Naive B cell (primary cell): ENCODE results near the gene TUBGCP4. TPM values are rescaled to one million over a fixed set of nuclear protein-coding genes. Genes with fewer than 3 reads are reported as not detected.
A peak's percentile ranks its signal among the peaks of the same experiment; 100 is the strongest.

Experiments
- ATAC-seq, 2 donors: fragments of 150-1000 bp; cut with Tn5 transposase; 2 replicates each; pipeline ENCODE4 v1.10.0; 2021; ENCODE audit warnings: low read depth in 2 of 2, mild to moderate bottlenecking in 2 of 2, moderate library complexity in 2 of 2
- DNase-seq: peaks from one replicate; pipeline ENCODE4 v3.0.0; 2022
- H3K27ac Mint-ChIP-seq, 6 donors: one replicate each; pipeline ENCODE4 v1.8.0; 2020 to 2022; ENCODE audit warnings: mild to moderate bottlenecking in 6 of 6, mixed read lengths in 6 of 6, moderate library complexity in 5 of 6, inconsistent platforms in 2 of 6
- H3K27me3 Mint-ChIP-seq, 3 donors: one replicate each; pipeline ENCODE4 v1.8.0; 2021 to 2022; ENCODE audit warnings: mixed read lengths in 3 of 3, mild to moderate bottlenecking in 1 of 3
- H3K36me3 Mint-ChIP-seq, 2 donors: one replicate each; pipeline ENCODE4 v1.8.0; 2020 to 2022; ENCODE audit warnings: mixed read lengths in 2 of 2, inconsistent platforms in 1 of 2, mild to moderate bottlenecking in 1 of 2
- H3K4me1 Mint-ChIP-seq, 3 donors: one replicate each; pipeline ENCODE4 v1.8.0; 2020 to 2022; ENCODE audit warnings: mixed read lengths in 3 of 3, inconsistent platforms in 1 of 3, mild to moderate bottlenecking in 1 of 3, moderate library complexity in 1 of 3
- H3K4me3 Mint-ChIP-seq, 8 donors: one replicate each; pipeline ENCODE4 v1.8.0; 2020 to 2022; ENCODE audit warnings: mild to moderate bottlenecking in 8 of 8, mixed read lengths in 8 of 8, moderate library complexity in 8 of 8, inconsistent platforms in 2 of 8
- H3K9me3 Mint-ChIP-seq, 7 donors: one replicate each; pipeline ENCODE4 v1.8.0; 2020 to 2022; ENCODE audit warnings: mixed read lengths in 7 of 7, mild to moderate bottlenecking in 5 of 7, inconsistent platforms in 2 of 7, moderate library complexity in 1 of 7
- polyA plus RNA-seq, 6 donors: library from polyadenylated mRNA; unstranded; fragments of 300-500 nt; fragmentation: Illumina TruSeq; gene quantifications; one replicate each; pipeline ENCODE4 v1.2.3, GENCODE V29; 2021; ENCODE audit warnings: low read depth in 6 of 6

TUBGCP4 gene
- 10 to 100 TPM in 5 of 6 donors, 1 to 10 TPM in 1; 3.1 to 16.5 (median 11.3) TPM for polyA plus RNA-seq

- H3K9me3 Mint-ChIP-seq, result no peaks in the 10 kb centered on the region
- peaks cover 47 to 59% (median 55%) of the 10 kb centered on the region in 3 donors for H3K4me1 Mint-ChIP-seq
- H3K27me3 Mint-ChIP-seq, result no peaks in the 10 kb centered on the region
- DNase-seq, result peak; percentile 79
- peak within 1 kb of the TSS; percentile 88 to 98 (median 94) for H3K4me3 Mint-ChIP-seq
- peak; percentile 79 to 80 for ATAC-seq
- peaks cover 15 to 19% of the 10 kb centered on the region in 2 donors for H3K36me3 Mint-ChIP-seq
- peak within 1 kb of the TSS; percentile 86 to 97 (median 96) for H3K27ac Mint-ChIP-seq
These were observed at the start of gene TUBGCP4, which contains the start of gene ZSCAN29 for GRCh38 chr15:43370975-43371974. Gene TUBGCP4, plus strand, starts transcription at chr15:43371101. Its CDS starts 254 bp downstream, at chr15:43371355. Gene ZSCAN29, minus strand, starts transcription at chr15:43371043. Its CDS starts 1,130 bp downstream, at chr15:43369913.

- Mint-ChIP-seq H3K9me3 (no peaks in the 10 kb centered on the region), H3K4me3 (peak overlapping the region in 1 of 8 donors; percentile 30), H3K27ac (no peak overlapping the region), H3K36me3 (no peaks in the 10 kb centered on the region), H3K4me1 (peaks cover 15 to 26% (median 15%) of the 10 kb centered on the region in 3 donors), H3K27me3 (no peaks in the 10 kb centered on the region)
- ATAC-seq, result no peak
- no peak for DNase-seq
These were observed 45.7 kb upstream of the TUBGCP4 start for GRCh38 chr15:43325039-43325684.

- Mint-ChIP-seq H3K27ac (peak overlapping the region; percentile 85 to 100 (median 99)), H3K9me3 (no peaks in the 10 kb centered on the region), H3K4me1 (peaks cover 26 to 35% (median 29%) of the 10 kb centered on the region in 3 donors), H3K27me3 (peaks cover 0 to 6% (median 4%) of the 10 kb centered on the region in 3 donors), H3K36me3 (peaks cover 0 to 10% of the 10 kb centered on the region in 2 donors), H3K4me3 (peak overlapping the region; percentile 93 to 100 (median 98))
- ATAC-seq (no peak), DNase-seq (peak; percentile 2)
These were observed 41.5 kb upstream of the TUBGCP4 start for GRCh38 chr15:43329217-43329959.

- peaks cover 0 to 6% (median 4%) of the 10 kb centered on the region in 3 donors for H3K27me3 Mint-ChIP-seq
- H3K36me3 Mint-ChIP-seq, result peaks cover 0 to 10% of the 10 kb centered on the region in 2 donors
- H3K27ac Mint-ChIP-seq, result peak within 1 kb of the TSS; percentile 99 to 100 (median 99)
- ATAC-seq, result peak; percentile 86 to 87
- H3K9me3 Mint-ChIP-seq, result no peaks in the 10 kb centered on the region
- H3K4me3 Mint-ChIP-seq, result peak within 1 kb of the TSS; percentile 93 to 100 (median 98)
- DNase-seq, result peak; percentile 92
- peaks cover 26 to 35% (median 29%) of the 10 kb centered on the region in 3 donors for H3K4me1 Mint-ChIP-seq
These were observed 40.7 kb upstream of the TUBGCP4 start, which contains the start of gene LCMT2 for GRCh38 chr15:43329960-43330779. Gene LCMT2, minus strand, starts transcription at chr15:43330573. Its CDS starts 84 bp downstream, at chr15:43330489.

DNA sequence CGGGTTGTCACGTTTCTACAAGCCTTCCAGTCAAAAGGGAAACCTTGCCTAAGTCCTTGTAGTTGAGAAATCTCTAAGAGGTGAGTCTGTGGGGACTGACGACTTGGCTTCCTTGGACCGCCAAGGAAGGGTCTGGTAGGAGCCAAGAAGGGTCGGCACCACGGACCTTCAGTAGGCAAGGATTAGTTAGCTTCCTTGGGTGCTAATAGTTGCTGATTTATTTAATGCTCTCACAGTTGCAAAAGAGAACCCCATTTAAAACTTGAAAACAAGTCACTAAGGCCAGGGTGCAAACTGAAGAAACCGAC is 40.2 kb upstream of the TUBGCP4 start:
- peak; percentile 4 to 6 for ATAC-seq
- Mint-ChIP-seq H3K36me3 (peaks cover 4 to 10% of the 10 kb centered on the region in 2 donors), H3K27ac (peak overlapping the region; percentile 99 to 100 (median 99)), H3K4me1 (peaks cover 25 to 35% (median 27%) of the 10 kb centered on the region in 3 donors), H3K4me3 (peak overlapping the region; percentile 93 to 100 (median 98)), H3K27me3 (peaks cover 0 to 6% (median 4%) of the 10 kb centered on the region in 3 donors), H3K9me3 (no peaks in the 10 kb centered on the region)
- no peak for DNase-seq

DNA sequence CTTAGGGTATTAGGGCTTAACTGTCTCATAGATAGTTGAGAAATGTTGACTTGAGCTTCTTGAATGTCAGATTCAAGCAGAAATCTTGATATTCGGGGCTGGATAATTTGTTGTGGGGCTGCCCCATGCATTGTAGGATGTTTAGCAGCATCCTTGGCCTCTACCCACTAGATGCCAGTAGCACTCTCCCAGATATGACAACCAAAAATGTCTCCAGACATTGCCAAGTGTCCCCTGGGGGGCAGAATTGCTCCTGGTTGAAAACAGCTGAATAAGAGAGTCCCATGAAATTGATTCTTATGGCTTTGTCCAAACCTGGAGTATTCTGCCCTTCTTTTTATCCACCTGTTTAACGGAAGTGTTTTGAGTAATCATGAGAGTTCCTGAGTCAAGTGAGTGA is 24.6 kb upstream of the TUBGCP4 start:
- H3K27me3 Mint-ChIP-seq, result no peaks in the 10 kb centered on the region
- no peak overlapping the region for H3K4me3 Mint-ChIP-seq
- H3K36me3 Mint-ChIP-seq, result peaks cover 0 to 10% of the 10 kb centered on the region in 2 donors
- no peaks in the 10 kb centered on the region for H3K4me1 Mint-ChIP-seq
- ATAC-seq (no peak), DNase-seq (no peak)
- H3K27ac Mint-ChIP-seq, result no peak overlapping the region
- H3K9me3 Mint-ChIP-seq, result no peaks in the 10 kb centered on the region

- Mint-ChIP-seq H3K4me1 (no peaks in the 10 kb centered on the region), H3K4me3 (no peak overlapping the region), H3K27ac (no peak overlapping the region), H3K27me3 (no peaks in the 10 kb centered on the region), H3K9me3 (no peaks in the 10 kb centered on the region), H3K36me3 (peaks cover 0 to 10% of the 10 kb centered on the region in 2 donors)
- ATAC-seq, result no peak
- DNase-seq, result no peak
These were observed 23.8 kb upstream of the TUBGCP4 start for GRCh38 chr15:43347114-43347513.

DNA sequence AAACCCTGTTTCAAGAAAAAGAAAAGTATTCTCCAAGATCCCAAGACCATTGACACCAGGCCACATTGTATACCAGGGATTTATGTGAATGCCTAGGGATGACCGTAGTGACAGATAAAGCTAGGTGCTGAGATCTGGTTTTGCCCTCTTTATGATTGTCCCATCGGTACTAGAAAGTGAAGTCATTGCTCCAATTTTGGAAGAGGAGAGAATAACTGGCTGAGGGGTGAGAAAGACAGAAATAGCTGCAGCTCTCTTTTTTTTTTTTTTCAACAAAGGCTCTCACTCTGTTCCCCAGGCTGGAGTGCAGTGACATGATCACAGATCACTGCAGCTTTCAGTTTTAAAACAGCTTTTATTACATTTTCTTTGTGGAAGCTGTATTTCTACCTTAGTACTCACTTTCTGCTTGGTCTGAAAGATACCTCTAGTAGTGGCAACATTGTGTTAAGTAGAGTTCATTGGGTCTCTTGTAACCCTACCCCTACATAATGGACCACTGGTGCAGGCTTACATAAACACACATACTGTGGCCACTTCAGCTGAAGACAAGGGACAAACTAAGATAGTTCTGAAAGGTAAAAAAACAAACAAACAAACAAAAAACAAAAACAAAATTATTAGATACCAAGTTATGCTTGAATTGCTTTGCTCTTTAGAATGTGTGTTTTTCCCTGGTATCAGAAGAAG is 18.1 kb upstream of the TUBGCP4 start:
- peaks cover 0 to 8% of the 10 kb centered on the region in 2 donors for H3K36me3 Mint-ChIP-seq
- peaks cover 0 to 4% (median 0%) of the 10 kb centered on the region in 7 donors for H3K9me3 Mint-ChIP-seq
- H3K27me3 Mint-ChIP-seq, result no peaks in the 10 kb centered on the region
- DNase-seq (no peak), ATAC-seq (no peak)
- H3K27ac Mint-ChIP-seq, result peak overlapping the region in 1 of 6 donors; percentile 30
- H3K4me1 Mint-ChIP-seq, result peaks cover 6 to 8% (median 6%) of the 10 kb centered on the region in 3 donors
- no peak overlapping the region for H3K4me3 Mint-ChIP-seq

GRCh38 chr15:43360821-43361220 is 10.1 kb upstream of the TUBGCP4 start:
- no peaks in the 10 kb centered on the region for H3K27me3 Mint-ChIP-seq
- H3K4me1 Mint-ChIP-seq, result peaks cover 14 to 20% (median 15%) of the 10 kb centered on the region in 3 donors
- ATAC-seq, result no peak
- DNase-seq, result no peak
- no peak overlapping the region for H3K27ac Mint-ChIP-seq
- H3K4me3 Mint-ChIP-seq, result peak overlapping the region in 1 of 8 donors; percentile 35
- H3K36me3 Mint-ChIP-seq, result peaks cover 60 to 63% of the 10 kb centered on the region in 2 donors
- peaks cover 8 to 61% (median 40%) of the 10 kb centered on the region in 7 donors for H3K9me3 Mint-ChIP-seq

- Mint-ChIP-seq H3K4me1 (peaks cover 19 to 26% (median 20%) of the 10 kb centered on the region in 3 donors), H3K27ac (no peak overlapping the region), H3K4me3 (no peak overlapping the region), H3K27me3 (no peaks in the 10 kb centered on the region), H3K36me3 (peaks cover 66 to 69% of the 10 kb centered on the region in 2 donors), H3K9me3 (peaks cover 8 to 58% (median 40%) of the 10 kb centered on the region in 7 donors)
- ATAC-seq (no peak), DNase-seq (no peak)
These were observed 9.5 kb upstream of the TUBGCP4 start for GRCh38 chr15:43361313-43361903.

GRCh38 chr15:43370310-43370974 is 459 bp upstream of the TUBGCP4 start:
- DNase-seq (peak; percentile 1), ATAC-seq (peak; percentile 53)
- peak overlapping the region; percentile 71 to 97 (median 93) for H3K27ac Mint-ChIP-seq
- H3K4me1 Mint-ChIP-seq, result peaks cover 50 to 59% (median 55%) of the 10 kb centered on the region in 3 donors
- H3K4me3 Mint-ChIP-seq, result peak overlapping the region; percentile 88 to 98 (median 94)
- peaks cover 20 to 25% of the 10 kb centered on the region in 2 donors for H3K36me3 Mint-ChIP-seq
- H3K9me3 Mint-ChIP-seq, result no peaks in the 10 kb centered on the region
- no peaks in the 10 kb centered on the region for H3K27me3 Mint-ChIP-seq
